A673 (cell line): ENCODE results near the gene CLEC4G. TPM values are rescaled to one million over a fixed set of nuclear protein-coding genes. Genes with fewer than 3 reads are reported as not detected.

Experiments used
- BruUV-seq: library from RNA; stranded (reverse); fragments of 400-500 nt; replicated peaks from 2 replicates; lab custom pipeline; 2021; lab: Mats Ljungman, UMichigan
- CTCF ChIA-PET: fragments of 300-600 bp; sonication (Branson Sonifier 250); formaldehyde crosslinking; loops from one replicate; lab custom pipeline; 2022; ENCODE audit warnings: antibody characterized with exemption; lab: Charles Lee
- POLR2A ChIA-PET: fragments of 300-600 bp; sonication (Branson Sonifier 250); formaldehyde crosslinking; loops from one replicate; lab custom pipeline; 2022; ENCODE audit warnings: antibody characterized with exemption; ENCODE audit not compliant: low non-redundant PET; lab: Charles Lee
- DNase-seq: peaks from one replicate; pipeline ENCODE4 v3.0.0-alpha.2; 2015; ENCODE audit warnings: low spot score
- H3K27ac ChIP-seq: fragments of 200-600 bp; sonication (generic); 2 replicates; pipeline ENCODE4 v1.5.1; 2016; ENCODE audit warnings: mixed run types, low read depth, mild to moderate bottlenecking, mixed read lengths, antibody characterized with exemption, low read length; ENCODE audit not compliant: poor library complexity, severe bottlenecking
- H3K27me3 ChIP-seq: fragments of 200-600 bp; sonication (generic); replicated peaks from 2 replicates; pipeline ENCODE4 v1.6.1; 2017; ENCODE audit warnings: mixed run types, low read depth, mild to moderate bottlenecking, mixed read lengths, antibody characterized with exemption, low read length; ENCODE audit not compliant: insufficient read depth, poor library complexity
- H3K36me3 ChIP-seq: fragments of 200-600 bp; sonication (generic); 2 replicates; pipeline ENCODE4 v1.6.1; 2016; ENCODE audit warnings: mixed run types, mild to moderate bottlenecking, mixed read lengths, antibody characterized with exemption, low read length; ENCODE audit not compliant: insufficient read depth, poor library complexity, severe bottlenecking
- H3K4me1 ChIP-seq: fragments of 200-600 bp; sonication (generic); 2 replicates; pipeline ENCODE4 v1.6.1; 2017; ENCODE audit warnings: mixed run types, mild to moderate bottlenecking, mixed read lengths, antibody characterized with exemption, low read length; ENCODE audit not compliant: insufficient read depth, poor library complexity, severe bottlenecking
- H3K4me3 ChIP-seq: fragments of 200-600 bp; sonication (generic); 2 replicates; pipeline ENCODE4 v1.5.1; 2016; ENCODE audit warnings: low read depth, mixed run types, mild to moderate bottlenecking, mixed read lengths, low read length; ENCODE audit not compliant: poor library complexity, severe bottlenecking
- H3K9me3 ChIP-seq: fragments of 200-600 bp; sonication (generic); 2 replicates; pipeline ENCODE4 v1.6.1; 2016; ENCODE audit warnings: mixed run types, low read depth, mild to moderate bottlenecking, mixed read lengths, antibody characterized with exemption, low read length; ENCODE audit not compliant: poor library complexity, severe bottlenecking
- CTCF ChIP-seq: fragments of 300-800, 200-600 bp; sonication (generic); conservative IDR thresholded peaks from 2 replicates; pipeline ENCODE4 v1.5.1; 2017; ENCODE audit warnings: low read depth, mild to moderate bottlenecking, antibody characterized with exemption, low read length, moderate library complexity, mixed read lengths
- EZH2 ChIP-seq: fragments of 200-600 bp; sonication (generic); IDR thresholded peaks from 2 replicates; pipeline ENCODE4 v1.6.1; 2017; ENCODE audit warnings: borderline replicate concordance, low read depth, mild to moderate bottlenecking, mixed read lengths, antibody characterized with exemption, low read length; ENCODE audit not compliant: poor library complexity, severe bottlenecking
- intact Hi-C: fragments of 100-400 bp; cut with micrococcal nuclease; formaldehyde crosslinking; loops from one replicate; pipeline ENCODE4 v1.10.0; 2022; ENCODE audit not compliant: unreplicated experiment
- total RNA-seq: library from RNA; stranded (reverse); gene quantifications from 2 replicates; pipeline ENCODE4 v1.2.3, GENCODE V29; 2021

Gene CLEC4G
- total RNA-seq, 1 experiment from 2014 or later, result not detected

GRCh38 chr19:7725791-7726190, 6.1 kb downstream of the CLEC4G start:
- Histone ChIP-seq H3K27me3 (peaks cover 36% of the 10 kb centered on the region), H3K9me3 (no peaks in the 10 kb centered on the region), H3K4me1 (no peaks in the 10 kb centered on the region), H3K36me3 (no peaks in the 10 kb centered on the region), H3K27ac (no peak overlapping the region), H3K4me3 (no peak overlapping the region)
- DNase-seq, result no peak
- no TSS peak for BruUV-seq
- ChIA-PET POLR2A (no interaction called here), CTCF (no interaction called here)
- no peak for TF ChIP-seq EZH2
- no peak for TF ChIP-seq CTCF
- intact Hi-C loops, result no loop called here

- Histone ChIP-seq H3K27me3 (peaks cover under 1% of the 10 kb centered on the region), H3K36me3 (no peaks in the 10 kb centered on the region), H3K27ac (no peak overlapping the region), H3K4me1 (no peaks in the 10 kb centered on the region), H3K9me3 (no peaks in the 10 kb centered on the region), H3K4me3 (no peak overlapping the region)
- CTCF ChIA-PET, result no interaction called here
- intact Hi-C loops, result no loop called here
- TF ChIP-seq CTCF, result no peak
- TF ChIP-seq EZH2, result no peak
- BruUV-seq, result no TSS peak
- POLR2A ChIA-PET, result no interaction called here
- no peak for DNase-seq
Observed at GRCh38 chr19:7722231-7722651, 9.7 kb downstream of the CLEC4G start.

- Histone ChIP-seq H3K4me3 (no peak overlapping the region), H3K4me1 (no peaks in the 10 kb centered on the region), H3K9me3 (no peaks in the 10 kb centered on the region), H3K27ac (no peak overlapping the region), H3K27me3 (no peaks in the 10 kb centered on the region), H3K36me3 (no peaks in the 10 kb centered on the region)
- TF ChIP-seq EZH2, result no peak
- TF ChIP-seq CTCF, result no peak
- DNase-seq, result no peak
- intact Hi-C loops, result no loop called here
- CTCF ChIA-PET, result no interaction called here
- BruUV-seq, result no TSS peak
- POLR2A ChIA-PET, result no interaction called here
Observed at GRCh38 chr19:7720351-7720750, 11.6 kb downstream of the CLEC4G start.
